ENCODE results near the gene TM9SF3.

Gene TM9SF3

DNA sequence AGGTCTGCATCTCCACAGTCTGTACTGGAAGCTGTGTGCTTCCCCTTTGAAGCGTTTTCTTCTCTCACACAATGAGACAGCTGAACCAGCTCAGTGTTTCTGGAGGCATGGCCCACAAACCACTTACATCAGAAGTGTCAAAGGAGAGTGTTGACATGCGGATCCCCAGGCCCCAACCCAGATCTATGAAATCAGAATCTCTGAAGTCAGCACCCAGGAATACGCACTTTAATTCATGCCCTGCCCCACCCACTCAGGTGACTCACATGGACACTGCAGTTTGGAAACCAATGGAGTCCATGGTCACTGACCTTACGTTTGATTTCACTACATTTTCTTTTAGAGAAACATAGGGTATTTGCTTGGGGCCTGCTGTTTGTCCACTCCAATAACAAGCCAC is 92.1 kb downstream of the TM9SF3 start:
- no peak for DNase-seq (ENCODE audit: low read depth, low spot score)
- Histone ChIP-seq H3K4me3 (no peak overlapping the region), H3K9me3 (ENCODE audit: low read depth, low read length) (no peaks in the 10 kb centered on the region), H3K27ac (no peak overlapping the region), H3K36me3 (ENCODE audit: insufficient read depth, low read length) (no peaks in the 10 kb centered on the region), H3K9ac (ENCODE audit: insufficient read length) (no peak overlapping the region)
- TF ChIP-seq POLR2AphosphoS5 (IDR thresholded peaks at IDR 0.05; ENCODE audit: borderline replicate concordance, low read depth, low read length) (no peak), FOXP2 (optimal IDR thresholded peaks at IDR 0.05; ENCODE audit: control extremely low read depth, extremely low read length, insufficient read depth) (no peak), EZH2 (IDR thresholded peaks at IDR 0.05) (no peak)

- H3K36me3 ChIP-seq (ENCODE audit: insufficient read depth, low read length) = no peaks in the 10 kb centered on the region
Observed at GRCh38 chr10:96493871-96494525, 92.8 kb downstream of the TM9SF3 start.

DNA sequence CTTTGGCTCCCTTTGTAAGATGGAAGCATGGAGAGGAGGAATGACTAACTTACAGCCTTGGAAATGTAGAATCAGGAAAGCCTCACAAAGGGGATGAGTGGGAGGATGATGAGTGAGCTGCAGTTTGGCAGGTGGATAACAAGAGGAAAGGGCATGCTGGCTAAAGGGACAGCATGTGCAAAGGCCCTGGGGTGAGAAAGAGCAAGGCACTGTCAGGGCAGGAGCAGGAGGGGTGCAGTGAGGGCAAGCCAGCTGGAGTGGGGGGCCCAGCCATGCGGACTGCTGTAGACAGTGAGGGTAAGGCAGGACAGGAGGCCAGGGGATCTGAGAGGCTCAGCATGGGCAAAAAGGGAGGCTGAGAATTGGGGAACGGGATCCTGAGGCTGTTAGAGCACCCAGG is 93.6 kb downstream of the TM9SF3 start:
- TF ChIP-seq EZH2 (IDR thresholded peaks at IDR 0.05) (no peak), FOXP2 (optimal IDR thresholded peaks at IDR 0.05; ENCODE audit: control extremely low read depth, extremely low read length, insufficient read depth) (no peak), POLR2AphosphoS5 (IDR thresholded peaks at IDR 0.05; ENCODE audit: borderline replicate concordance, low read depth, low read length) (no peak)

More at GRCh38 chr10:96493871-96494525, 92.8 kb downstream of the TM9SF3 start:
- no peak for DNase-seq (ENCODE audit: low read depth, low spot score)
- TF ChIP-seq FOXP2 (optimal IDR thresholded peaks at IDR 0.05; ENCODE audit: control extremely low read depth, extremely low read length, insufficient read depth) (no peak), POLR2AphosphoS5 (IDR thresholded peaks at IDR 0.05; ENCODE audit: borderline replicate concordance, low read depth, low read length) (no peak), EZH2 (IDR thresholded peaks at IDR 0.05) (no peak)
- H3K9me3 ChIP-seq (ENCODE audit: low read depth, low read length) = no peaks in the 10 kb centered on the region
- no peak overlapping the region for H3K4me3 ChIP-seq
- H3K27ac ChIP-seq = no peak overlapping the region
- no peak overlapping the region for H3K9ac ChIP-seq (ENCODE audit: insufficient read length)

DNA sequence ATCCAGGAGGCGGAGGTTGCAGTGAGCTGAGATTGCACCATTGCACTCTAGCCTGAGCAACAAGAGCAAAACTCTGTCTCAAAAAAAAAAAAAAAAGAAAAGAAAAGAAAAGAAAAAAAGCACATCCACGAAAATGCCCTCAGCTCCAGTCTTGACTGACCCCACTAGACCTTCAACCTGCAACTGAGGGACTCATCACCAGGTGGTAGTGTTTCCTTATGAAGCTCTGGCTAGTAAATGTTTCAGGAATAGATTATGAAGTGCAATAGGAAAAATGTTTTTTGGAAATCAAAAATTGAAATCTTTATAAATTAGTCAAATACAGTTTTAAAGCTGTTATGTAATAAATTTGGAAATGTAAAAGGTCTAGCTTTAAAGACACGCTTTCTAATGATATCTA is 95.5 kb downstream of the TM9SF3 start:
- Histone ChIP-seq H3K36me3 (ENCODE audit: insufficient read depth, low read length) (no peaks in the 10 kb centered on the region), H3K9me3 (ENCODE audit: low read depth, low read length) (no peaks in the 10 kb centered on the region), H3K27ac (no peak overlapping the region), H3K9ac (ENCODE audit: insufficient read length) (no peak overlapping the region), H3K4me3 (no peak overlapping the region)
- TF ChIP-seq POLR2AphosphoS5 (IDR thresholded peaks at IDR 0.05; ENCODE audit: borderline replicate concordance, low read depth, low read length) = no peak
- TF ChIP-seq FOXP2 (optimal IDR thresholded peaks at IDR 0.05; ENCODE audit: control extremely low read depth, extremely low read length, insufficient read depth) = no peak
- TF ChIP-seq EZH2 (IDR thresholded peaks at IDR 0.05) = no peak
- DNase-seq (ENCODE audit: low read depth, low spot score) = no peak

More for the DNA sequence above, 93.6 kb downstream of the TM9SF3 start:
- H3K36me3 ChIP-seq (ENCODE audit: insufficient read depth, low read length) = no peaks in the 10 kb centered on the region
- H3K9ac ChIP-seq (ENCODE audit: insufficient read length) = no peak overlapping the region
- no peak for DNase-seq (ENCODE audit: low read depth, low spot score)
- no peak overlapping the region for H3K27ac ChIP-seq
- no peaks in the 10 kb centered on the region for H3K9me3 ChIP-seq (ENCODE audit: low read depth, low read length)
- no peak overlapping the region for H3K4me3 ChIP-seq

DNA sequence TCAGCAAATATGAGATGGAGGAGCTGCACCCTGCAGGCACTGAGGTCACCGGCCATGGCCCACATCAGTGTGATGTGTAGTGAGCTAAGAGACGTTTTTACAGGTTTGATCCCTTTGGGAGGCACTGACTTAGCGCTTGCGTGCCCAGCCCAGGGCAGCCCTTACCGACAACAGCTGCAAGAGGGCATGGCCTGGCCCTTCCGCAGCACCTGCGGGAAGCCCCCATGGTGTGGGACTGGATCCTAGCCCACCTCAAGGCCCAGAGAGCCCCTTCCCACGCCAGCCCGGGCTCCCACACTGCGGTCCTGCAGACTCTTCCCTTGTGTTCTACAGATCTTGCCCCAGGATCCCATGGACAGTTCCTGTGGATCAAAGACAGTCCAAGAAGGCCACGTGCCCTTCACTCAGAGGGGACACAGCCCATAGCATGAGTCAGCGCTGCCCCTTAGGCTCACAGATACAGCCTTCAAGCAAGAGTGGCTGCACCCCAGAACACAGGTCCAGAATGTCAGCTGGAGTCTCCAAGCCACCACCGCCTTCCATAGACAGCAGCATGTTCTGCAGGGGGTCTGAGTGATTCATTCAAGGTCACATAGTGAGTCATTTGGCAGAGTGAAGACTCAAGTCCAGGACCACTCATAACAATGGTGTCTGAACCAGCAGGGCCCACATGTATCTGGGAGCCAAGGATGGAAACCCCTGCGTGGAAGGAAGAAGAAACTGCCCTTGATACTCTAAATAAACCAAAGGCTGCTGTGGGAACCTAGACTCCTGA is 98.5 kb downstream of the TM9SF3 start:
- no peaks in the 10 kb centered on the region for H3K9me3 ChIP-seq (ENCODE audit: low read depth, low read length)
- no peak overlapping the region for H3K9ac ChIP-seq (ENCODE audit: insufficient read length)
- H3K36me3 ChIP-seq (ENCODE audit: insufficient read depth, low read length) = no peaks in the 10 kb centered on the region
- no peak overlapping the region for H3K4me3 ChIP-seq
- DNase-seq (ENCODE audit: low read depth, low spot score) = no peak
- TF ChIP-seq FOXP2 (optimal IDR thresholded peaks at IDR 0.05; ENCODE audit: control extremely low read depth, extremely low read length, insufficient read depth) (no peak), EZH2 (IDR thresholded peaks at IDR 0.05) (no peak), POLR2AphosphoS5 (IDR thresholded peaks at IDR 0.05; ENCODE audit: borderline replicate concordance, low read depth, low read length) (no peak)
- H3K27ac ChIP-seq = no peak overlapping the region

- TF ChIP-seq POLR2AphosphoS5 (IDR thresholded peaks at IDR 0.05; ENCODE audit: borderline replicate concordance, low read depth, low read length) (no peak), FOXP2 (optimal IDR thresholded peaks at IDR 0.05; ENCODE audit: control extremely low read depth, extremely low read length, insufficient read depth) (no peak), EZH2 (IDR thresholded peaks at IDR 0.05) (no peak)
- DNase-seq (ENCODE audit: low read depth, low spot score) = no peak
Observed at GRCh38 chr10:96482815-96483588, 103.8 kb downstream of the TM9SF3 start.

DNA sequence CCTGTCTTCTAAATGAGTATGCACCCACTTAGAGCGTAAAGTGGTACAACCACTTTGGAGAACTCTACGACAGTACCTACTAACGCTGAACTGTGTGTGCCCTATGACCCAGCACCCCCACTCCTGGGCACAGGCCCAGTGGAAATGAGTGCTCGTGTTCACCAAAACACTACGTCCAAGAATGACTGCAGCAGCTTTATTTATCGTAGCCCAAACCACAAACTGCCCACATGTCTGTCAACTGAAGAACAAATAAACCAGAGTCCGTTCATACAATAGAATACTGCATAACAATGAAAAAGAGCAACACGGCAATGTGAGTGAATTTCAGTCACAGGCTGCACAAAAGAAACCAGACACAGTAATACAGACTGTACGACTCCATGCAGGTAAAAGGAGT is 108.5 kb downstream of the TM9SF3 start:
- no peak for DNase-seq (ENCODE audit: low read depth, low spot score)
- Histone ChIP-seq H3K9me3 (ENCODE audit: low read depth, low read length) (no peaks in the 10 kb centered on the region), H3K36me3 (ENCODE audit: insufficient read depth, low read length) (no peaks in the 10 kb centered on the region), H3K9ac (ENCODE audit: insufficient read length) (no peak overlapping the region), H3K4me3 (no peak overlapping the region), H3K27ac (no peak overlapping the region)
- TF ChIP-seq POLR2AphosphoS5 (IDR thresholded peaks at IDR 0.05; ENCODE audit: borderline replicate concordance, low read depth, low read length) (no peak), FOXP2 (optimal IDR thresholded peaks at IDR 0.05; ENCODE audit: control extremely low read depth, extremely low read length, insufficient read depth) (no peak), EZH2 (IDR thresholded peaks at IDR 0.05) (no peak)

More at GRCh38 chr10:96482815-96483588, 103.8 kb downstream of the TM9SF3 start:
- no peak overlapping the region for H3K27ac ChIP-seq
- no peak overlapping the region for H3K4me3 ChIP-seq
- H3K36me3 ChIP-seq (ENCODE audit: insufficient read depth, low read length) = no peaks in the 10 kb centered on the region
- no peak overlapping the region for H3K9ac ChIP-seq (ENCODE audit: insufficient read length)
- H3K9me3 ChIP-seq (ENCODE audit: low read depth, low read length) = no peaks in the 10 kb centered on the region

DNA sequence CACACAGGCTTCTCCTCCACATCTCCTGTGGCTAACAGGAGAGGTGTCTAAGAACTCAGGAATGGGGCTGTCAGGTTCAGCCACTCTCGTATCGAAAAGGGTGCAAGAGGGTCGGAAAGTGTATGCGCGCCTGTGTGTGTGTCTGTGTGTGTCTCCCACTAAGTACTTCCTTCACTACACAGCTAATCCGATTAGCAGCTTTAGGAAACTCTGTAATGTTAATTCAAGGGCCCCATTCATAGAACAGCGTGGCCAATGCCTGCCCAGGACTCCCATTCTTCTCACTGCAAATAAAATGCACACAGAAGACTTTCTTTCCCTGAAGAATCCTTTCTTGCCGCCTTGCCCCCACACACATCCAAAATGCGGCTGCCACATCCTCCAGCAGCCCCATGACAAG is 112.9 kb downstream of the TM9SF3 start:
- no peak for DNase-seq (ENCODE audit: low read depth, low spot score)
- TF ChIP-seq FOXP2 (optimal IDR thresholded peaks at IDR 0.05; ENCODE audit: control extremely low read depth, extremely low read length, insufficient read depth) = no peak
- TF ChIP-seq POLR2AphosphoS5 (IDR thresholded peaks at IDR 0.05; ENCODE audit: borderline replicate concordance, low read depth, low read length) = no peak
- TF ChIP-seq EZH2 (IDR thresholded peaks at IDR 0.05) = no peak
- no peaks in the 10 kb centered on the region for H3K36me3 ChIP-seq (ENCODE audit: insufficient read depth, low read length)
- H3K27ac ChIP-seq = no peak overlapping the region
- no peak overlapping the region for H3K9ac ChIP-seq (ENCODE audit: insufficient read length)
- no peak overlapping the region for H3K4me3 ChIP-seq
- H3K9me3 ChIP-seq (ENCODE audit: low read depth, low read length) = no peaks in the 10 kb centered on the region

All from SK-N-MC (cell line).